Measurements from ENCODE around the gene SLFN5. TPM values are rescaled to one million over a fixed set of nuclear protein-coding genes. Genes with fewer than 3 reads are reported as not detected.

SLFN5 gene
- total RNA-seq, 1 donor from 2014 or later, result 18.2 TPM

GRCh38 chr17:35289222-35289621, 46.4 kb downstream of the SLFN5 start:
- Mint-ChIP-seq H3K27me3 (ENCODE audit: unreplicated experiment) (no peaks in the 10 kb centered on the region), H3K27ac (ENCODE audit: unreplicated experiment) (no peak overlapping the region), H3K9me3 (ENCODE audit: unreplicated experiment) (no peaks in the 10 kb centered on the region), H3K4me1 (ENCODE audit: unreplicated experiment) (no peaks in the 10 kb centered on the region), H3K36me3 (ENCODE audit: low read depth, unreplicated experiment) (no peaks in the 10 kb centered on the region), H3K4me3 (ENCODE audit: unreplicated experiment) (no peak overlapping the region)
- DNase-seq (ENCODE audit: low spot score), result no peak
- no peak for TF ChIP-seq CTCF (IDR thresholded peaks at IDR 0.05; ENCODE audit: unreplicated experiment)

- DNase-seq (ENCODE audit: low spot score), result no peak
- no peaks in the 10 kb centered on the region for H3K36me3 Mint-ChIP-seq (ENCODE audit: low read depth, unreplicated experiment)
- H3K9me3 Mint-ChIP-seq (ENCODE audit: unreplicated experiment), result no peaks in the 10 kb centered on the region
- H3K27ac Mint-ChIP-seq (ENCODE audit: unreplicated experiment), result no peak overlapping the region
- no peaks in the 10 kb centered on the region for H3K4me1 Mint-ChIP-seq (ENCODE audit: unreplicated experiment)
- H3K27me3 Mint-ChIP-seq (ENCODE audit: unreplicated experiment), result peaks cover 2% of the 10 kb centered on the region
- no peak overlapping the region for H3K4me3 Mint-ChIP-seq (ENCODE audit: unreplicated experiment)
- TF ChIP-seq CTCF (IDR thresholded peaks at IDR 0.05; ENCODE audit: unreplicated experiment), result no peak
Measured at GRCh38 chr17:35291802-35292201, 48.9 kb downstream of the SLFN5 start.

- no peak for DNase-seq (ENCODE audit: low spot score)
- no peak for TF ChIP-seq CTCF (IDR thresholded peaks at IDR 0.05; ENCODE audit: unreplicated experiment)
- peaks cover 2% of the 10 kb centered on the region for H3K27me3 Mint-ChIP-seq (ENCODE audit: unreplicated experiment)
Measured at GRCh38 chr17:35293151-35293847, 50.4 kb downstream of the SLFN5 start.

GRCh38 chr17:35294756-35295155, 51.9 kb downstream of the SLFN5 start:
- no peak for DNase-seq (ENCODE audit: low spot score)
- Mint-ChIP-seq H3K4me3 (ENCODE audit: unreplicated experiment) (no peak overlapping the region), H3K27me3 (ENCODE audit: unreplicated experiment) (peaks cover 2% of the 10 kb centered on the region), H3K36me3 (ENCODE audit: low read depth, unreplicated experiment) (peaks cover 10% of the 10 kb centered on the region), H3K27ac (ENCODE audit: unreplicated experiment) (no peak overlapping the region), H3K4me1 (ENCODE audit: unreplicated experiment) (no peaks in the 10 kb centered on the region), H3K9me3 (ENCODE audit: unreplicated experiment) (peaks cover 11% of the 10 kb centered on the region)
- TF ChIP-seq CTCF (IDR thresholded peaks at IDR 0.05; ENCODE audit: unreplicated experiment), result no peak

More at GRCh38 chr17:35293151-35293847, 50.4 kb downstream of the SLFN5 start:
- Mint-ChIP-seq H3K27ac (ENCODE audit: unreplicated experiment) (no peak overlapping the region), H3K4me1 (ENCODE audit: unreplicated experiment) (no peaks in the 10 kb centered on the region), H3K9me3 (ENCODE audit: unreplicated experiment) (peaks cover 9% of the 10 kb centered on the region), H3K36me3 (ENCODE audit: low read depth, unreplicated experiment) (peaks cover 9% of the 10 kb centered on the region), H3K4me3 (ENCODE audit: unreplicated experiment) (no peak overlapping the region)

GRCh38 chr17:35295686-35296085, 52.8 kb downstream of the SLFN5 start:
- Mint-ChIP-seq H3K27me3 (ENCODE audit: unreplicated experiment) (peaks cover 2% of the 10 kb centered on the region), H3K27ac (ENCODE audit: unreplicated experiment) (no peak overlapping the region), H3K4me1 (ENCODE audit: unreplicated experiment) (no peaks in the 10 kb centered on the region), H3K36me3 (ENCODE audit: low read depth, unreplicated experiment) (peaks cover 10% of the 10 kb centered on the region), H3K9me3 (ENCODE audit: unreplicated experiment) (peaks cover 14% of the 10 kb centered on the region), H3K4me3 (ENCODE audit: unreplicated experiment) (no peak overlapping the region)
- no peak for TF ChIP-seq CTCF (IDR thresholded peaks at IDR 0.05; ENCODE audit: unreplicated experiment)
- DNase-seq (ENCODE audit: low spot score), result no peak
